GM18909 (cell line): ENCODE results near the gene CCDC78.

Experiments used
- ATAC-seq: cut with Tn5 transposase; IDR thresholded peaks from one replicate; pipeline ENCODE4 v1.9.1; 2021; ENCODE audit warnings: mild to moderate bottlenecking; ENCODE audit not compliant: unreplicated experiment, poor library complexity

Gene CCDC78

DNA sequence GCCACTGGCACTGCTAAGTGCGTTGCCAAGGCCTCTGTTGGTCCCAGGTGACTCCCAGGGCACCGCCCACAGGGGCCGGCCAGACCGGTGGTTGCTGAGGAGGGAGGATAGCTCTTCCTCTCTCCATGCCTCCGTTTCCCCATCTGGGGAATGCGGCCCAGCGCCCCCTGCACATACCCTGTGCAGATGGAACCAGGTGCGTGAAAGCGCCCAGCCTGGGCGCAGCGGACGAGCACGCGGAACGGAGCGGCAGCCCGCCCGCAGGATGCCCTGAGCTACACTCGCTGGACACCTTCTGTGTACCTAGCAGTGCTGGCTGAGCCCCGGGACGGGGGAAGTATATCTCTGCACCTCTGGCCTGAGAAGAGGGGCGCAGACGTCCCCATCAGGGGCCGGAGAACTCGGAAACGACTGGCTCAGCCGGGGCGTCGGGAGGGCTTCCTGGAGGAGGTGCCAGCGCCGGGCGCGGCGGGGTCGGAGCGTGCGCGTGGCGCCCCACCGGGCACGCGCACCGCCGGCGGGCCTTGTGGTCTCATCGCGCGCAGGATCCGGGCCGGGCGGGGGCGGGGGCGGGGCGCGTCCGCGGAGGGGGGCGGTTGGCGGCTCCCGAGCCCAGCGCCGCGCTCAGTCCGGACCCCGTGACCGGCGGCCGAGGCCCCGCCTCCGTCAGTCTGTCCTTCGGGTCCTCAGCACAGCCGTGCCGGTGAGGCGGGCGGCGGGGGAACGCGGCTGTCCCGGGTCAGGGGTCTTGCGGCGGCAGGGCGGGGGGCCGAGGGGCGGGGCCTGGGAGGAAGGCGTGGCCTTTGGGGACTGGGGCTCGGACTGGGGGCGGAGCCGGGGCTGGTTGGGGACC lies at the start of gene CCDC78, which contains the start of gene HAGHL:
Gene CCDC78, minus strand, starts transcription at position 6 of the 853 bp plus-strand sequence. CDS start 76 bp downstream, outside the sequence.
Gene HAGHL, plus strand, starts transcription at position 669 of the 853 bp plus-strand sequence. CDS start 404 bp downstream, outside the sequence.
- no peak for ATAC-seq

DNA sequence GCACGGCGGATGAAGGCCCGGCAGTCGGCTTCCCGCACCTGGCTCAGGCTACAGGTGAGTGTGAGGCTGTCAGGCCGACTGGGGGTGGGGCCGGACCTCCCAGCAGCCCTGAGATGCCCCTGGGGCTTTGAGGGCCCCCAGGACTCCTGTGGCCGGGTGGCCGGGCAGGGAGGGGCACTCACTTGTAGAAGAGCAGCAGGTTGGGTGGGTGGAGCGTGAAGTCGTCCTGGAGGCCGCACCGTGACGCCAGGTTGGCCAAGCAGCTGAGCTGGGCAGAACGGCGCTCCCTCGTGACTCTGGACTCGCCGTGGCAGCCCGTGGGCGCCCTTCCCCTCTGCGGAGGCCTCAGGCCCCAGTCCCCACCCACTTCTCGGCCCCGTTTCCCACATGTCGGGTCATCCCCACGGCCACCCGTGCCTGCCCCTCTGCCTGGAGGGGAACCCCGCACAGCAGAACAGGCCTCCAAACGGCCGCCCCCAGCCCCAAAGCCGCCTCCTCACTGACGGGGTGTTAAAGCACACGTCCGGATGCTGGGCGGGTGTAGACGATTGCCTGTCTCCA lies 49.1 kb upstream of the CCDC78 start:
- no peak for ATAC-seq

DNA sequence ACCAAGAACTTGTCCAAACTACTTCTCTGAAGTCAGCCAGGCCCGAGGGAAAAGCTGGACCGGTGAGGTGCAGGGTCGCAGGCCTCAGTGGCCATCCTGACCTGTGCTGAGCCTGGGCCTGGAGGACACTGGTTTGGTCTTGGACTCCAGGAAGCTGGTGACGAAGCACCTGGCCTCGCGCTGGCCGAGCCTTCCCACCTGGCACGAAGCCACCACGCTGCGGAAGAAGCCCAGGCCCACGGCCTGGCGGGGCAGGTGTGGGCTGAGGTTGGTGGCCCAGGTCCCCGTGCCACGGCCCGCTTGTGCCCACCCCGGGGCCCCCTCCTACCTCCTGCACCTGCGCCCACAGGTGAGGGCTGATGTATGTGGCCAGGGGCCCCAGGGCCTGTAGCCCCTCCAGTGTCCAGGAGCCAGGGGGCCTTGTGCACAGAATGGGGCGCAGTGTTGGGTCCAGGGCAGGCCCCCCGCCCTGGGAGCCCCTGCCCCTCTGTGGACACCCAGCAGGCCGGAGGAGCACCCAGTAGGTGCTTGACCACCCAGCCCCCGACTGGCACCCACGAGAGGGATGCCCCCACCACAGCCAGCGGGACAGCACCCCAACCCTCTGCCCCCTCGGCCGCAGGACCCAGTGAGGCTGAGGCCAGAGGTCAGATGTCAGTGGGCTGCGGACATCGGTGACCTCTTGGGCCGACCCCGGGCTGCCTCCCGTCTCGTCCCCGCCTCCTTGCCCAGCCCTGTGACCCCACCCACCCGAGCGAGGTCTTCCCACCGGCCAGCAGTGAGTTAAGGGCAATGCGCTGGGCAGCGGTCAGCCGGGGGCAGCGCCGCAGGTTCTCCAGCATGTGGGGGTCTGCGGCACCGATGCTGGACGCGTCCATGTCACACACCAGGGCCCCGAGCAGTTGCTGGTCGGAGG lies 48.1 kb upstream of the CCDC78 start:
- no peak for ATAC-seq

DNA sequence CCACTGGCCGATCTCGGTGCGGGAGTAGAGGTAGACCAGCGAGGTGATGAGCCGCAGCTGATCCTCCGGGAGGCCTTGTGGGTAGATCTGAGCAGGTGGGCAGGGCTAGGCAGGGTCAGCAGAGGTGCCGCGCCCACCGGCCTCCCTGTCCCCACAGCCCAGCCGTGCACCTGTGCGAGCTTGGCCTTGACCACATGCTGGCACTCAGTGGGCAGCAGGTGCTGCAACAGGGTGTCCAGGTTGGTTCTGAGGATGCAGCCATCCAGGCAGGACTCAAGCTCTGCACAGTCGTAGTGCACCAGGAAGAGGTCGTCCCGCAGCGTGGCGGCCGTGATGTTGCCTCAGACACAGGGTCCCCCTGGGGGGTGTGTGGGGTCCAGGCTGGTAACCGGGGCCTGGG lies 46.7 kb upstream of the CCDC78 start:
- ATAC-seq = no peak

DNA sequence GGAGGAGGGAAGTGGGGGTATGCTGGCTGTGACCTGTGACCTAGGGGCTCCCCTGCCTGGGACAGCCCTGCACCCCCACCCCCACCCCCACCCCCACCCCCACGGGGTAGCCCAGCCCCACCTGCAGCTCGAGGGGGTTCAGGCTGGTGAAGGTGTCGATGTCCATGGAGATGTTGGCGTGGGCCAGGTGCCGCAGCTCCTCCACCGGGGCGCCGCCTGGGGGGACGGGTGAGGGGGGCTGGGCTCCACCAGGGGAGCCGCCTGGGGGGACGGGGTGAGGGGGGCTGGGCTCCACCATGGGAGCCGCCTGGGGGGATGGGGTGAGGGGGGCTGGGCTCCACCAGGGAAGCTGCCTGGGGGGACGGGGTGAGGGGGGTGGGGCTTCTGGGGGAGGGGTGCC lies 44.2 kb upstream of the CCDC78 start:
- ATAC-seq = no peak

DNA sequence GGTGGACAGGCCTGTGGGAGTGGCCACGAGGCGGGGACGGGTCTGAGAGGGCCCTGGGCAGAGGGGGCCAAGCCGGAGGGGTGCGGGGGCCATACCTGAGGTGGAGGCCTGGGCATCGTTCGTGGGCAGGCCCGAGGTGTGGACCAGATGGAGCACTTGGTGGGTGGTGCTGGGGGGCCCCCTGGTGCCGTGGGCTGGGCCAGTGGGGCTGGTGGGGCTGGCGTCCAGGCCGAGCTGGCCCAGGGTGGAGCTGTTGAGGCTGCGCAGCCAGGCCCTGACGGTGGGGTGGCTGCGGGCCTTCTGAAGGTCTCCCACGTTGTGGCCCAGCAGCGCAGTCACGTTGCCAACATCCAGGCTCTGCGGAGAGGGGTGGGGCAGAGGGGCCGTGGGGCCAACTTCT lies 43.7 kb upstream of the CCDC78 start:
- ATAC-seq = no peak

DNA sequence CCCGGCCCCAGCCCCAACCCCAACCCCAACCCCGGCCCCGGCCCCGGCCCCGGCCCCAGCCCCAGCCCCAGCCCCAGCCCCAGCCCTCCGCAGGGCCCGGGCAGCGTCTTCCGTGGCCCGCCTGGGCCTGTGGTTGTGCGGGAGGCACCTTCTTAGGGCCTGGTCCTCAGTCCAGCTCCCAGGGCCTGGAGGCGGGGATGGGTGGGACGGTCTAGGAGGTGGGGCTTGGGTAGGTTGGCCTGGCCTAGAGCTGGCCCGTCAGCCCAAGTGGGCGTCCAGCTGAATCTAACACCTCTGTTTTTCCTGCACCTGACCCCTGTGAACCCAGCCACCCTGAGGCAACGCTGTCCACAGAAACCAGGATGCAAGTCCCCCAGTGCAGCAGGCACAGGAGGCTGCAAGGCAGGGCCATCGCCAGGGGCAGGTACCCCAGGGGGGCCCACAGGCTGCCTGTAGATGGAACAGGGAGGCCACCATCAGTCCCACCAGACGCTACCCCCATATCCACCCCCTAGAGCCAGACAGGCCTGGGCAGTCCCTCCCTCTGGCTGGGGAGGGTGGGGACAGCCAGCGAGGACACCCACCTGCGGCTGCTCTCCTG lies 43.0 kb upstream of the CCDC78 start:
- ATAC-seq = no peak

DNA sequence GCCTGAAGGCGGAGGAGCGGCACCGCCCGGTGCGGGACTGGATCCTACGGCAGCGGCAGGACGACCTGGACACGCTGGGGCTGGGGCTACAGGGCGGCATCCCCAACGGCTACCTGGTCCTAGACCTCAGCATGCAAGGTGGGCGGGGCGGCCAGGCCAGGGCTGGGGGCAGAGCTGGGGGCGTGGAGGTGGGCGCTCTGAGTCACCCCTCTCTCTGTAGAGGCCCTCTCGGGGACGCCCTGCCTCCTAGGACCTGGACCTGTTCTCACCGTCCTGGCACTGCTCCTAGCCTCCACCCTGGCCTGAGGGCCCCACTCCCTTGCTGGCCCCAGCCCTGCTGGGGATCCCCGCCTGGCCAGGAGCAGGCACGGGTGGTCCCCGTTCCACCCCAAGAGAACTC lies 42.2 kb upstream of the CCDC78 start:
- ATAC-seq = no peak

DNA sequence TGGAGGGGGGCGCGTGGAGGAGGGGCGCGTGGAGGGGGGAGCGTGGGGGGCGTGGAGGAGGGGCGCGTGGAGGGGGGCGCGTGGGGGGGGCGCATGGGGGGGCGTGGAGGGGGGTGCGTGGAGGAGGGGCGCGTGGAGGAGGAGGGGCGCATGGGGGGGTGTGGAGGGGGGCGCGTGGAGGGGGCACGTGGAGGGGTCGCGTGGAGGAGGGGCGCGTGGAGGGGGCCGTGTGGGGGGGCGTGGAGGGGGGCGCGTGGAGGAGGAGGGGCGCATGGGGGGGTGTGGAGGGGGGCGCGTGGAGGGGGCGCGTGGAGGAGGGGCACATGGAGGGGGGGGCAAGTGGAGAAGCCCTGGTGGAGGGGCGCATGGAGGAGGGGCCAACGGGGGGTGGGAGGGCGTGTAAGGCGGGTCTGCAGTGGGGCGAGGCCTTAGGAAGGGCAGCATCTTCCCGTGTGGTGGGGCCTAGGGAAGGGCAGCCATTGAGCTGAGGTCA lies 41.5 kb upstream of the CCDC78 start:
- ATAC-seq = no peak

DNA sequence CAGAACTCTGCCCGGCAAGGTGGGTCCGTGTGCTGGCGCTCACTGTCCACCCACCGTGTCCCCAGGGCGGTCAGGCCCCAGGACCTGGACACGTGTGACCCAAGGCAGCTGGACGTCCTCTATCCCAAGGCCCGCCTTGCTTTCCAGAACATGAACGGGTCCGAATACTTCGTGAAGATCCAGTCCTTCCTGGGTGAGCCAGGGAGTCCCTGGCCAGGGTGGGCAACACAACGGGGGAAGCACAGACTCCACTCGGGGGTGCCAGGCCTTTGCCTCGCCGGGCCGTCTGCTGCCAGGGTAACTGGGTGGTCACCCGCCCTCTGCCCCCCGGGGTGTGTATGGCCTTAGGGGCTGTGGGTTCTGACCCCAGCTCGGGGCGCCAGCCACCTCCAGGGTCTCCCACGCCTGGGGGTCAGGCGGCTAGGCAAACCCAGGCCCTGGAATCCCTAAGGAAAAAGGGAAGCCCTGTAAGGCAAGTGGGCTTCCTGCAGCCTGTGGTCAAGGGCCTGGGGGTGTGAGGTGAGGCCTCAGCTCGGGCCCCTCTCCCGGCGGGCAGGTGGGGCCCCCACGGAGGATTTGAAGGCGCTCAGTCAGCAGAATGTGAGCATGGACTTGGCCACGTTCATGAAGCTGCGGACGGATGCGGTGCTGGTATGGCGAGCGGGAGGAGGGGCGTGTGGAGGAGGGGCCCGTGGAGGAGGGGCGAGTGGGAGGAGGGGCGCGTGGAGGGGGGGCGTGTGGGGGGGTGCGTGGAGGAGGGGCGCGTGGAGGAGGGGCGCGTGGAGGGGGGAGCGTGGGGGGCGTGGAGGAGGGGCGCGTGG lies 40.8 kb upstream of the CCDC78 start:
- no peak for ATAC-seq

DNA sequence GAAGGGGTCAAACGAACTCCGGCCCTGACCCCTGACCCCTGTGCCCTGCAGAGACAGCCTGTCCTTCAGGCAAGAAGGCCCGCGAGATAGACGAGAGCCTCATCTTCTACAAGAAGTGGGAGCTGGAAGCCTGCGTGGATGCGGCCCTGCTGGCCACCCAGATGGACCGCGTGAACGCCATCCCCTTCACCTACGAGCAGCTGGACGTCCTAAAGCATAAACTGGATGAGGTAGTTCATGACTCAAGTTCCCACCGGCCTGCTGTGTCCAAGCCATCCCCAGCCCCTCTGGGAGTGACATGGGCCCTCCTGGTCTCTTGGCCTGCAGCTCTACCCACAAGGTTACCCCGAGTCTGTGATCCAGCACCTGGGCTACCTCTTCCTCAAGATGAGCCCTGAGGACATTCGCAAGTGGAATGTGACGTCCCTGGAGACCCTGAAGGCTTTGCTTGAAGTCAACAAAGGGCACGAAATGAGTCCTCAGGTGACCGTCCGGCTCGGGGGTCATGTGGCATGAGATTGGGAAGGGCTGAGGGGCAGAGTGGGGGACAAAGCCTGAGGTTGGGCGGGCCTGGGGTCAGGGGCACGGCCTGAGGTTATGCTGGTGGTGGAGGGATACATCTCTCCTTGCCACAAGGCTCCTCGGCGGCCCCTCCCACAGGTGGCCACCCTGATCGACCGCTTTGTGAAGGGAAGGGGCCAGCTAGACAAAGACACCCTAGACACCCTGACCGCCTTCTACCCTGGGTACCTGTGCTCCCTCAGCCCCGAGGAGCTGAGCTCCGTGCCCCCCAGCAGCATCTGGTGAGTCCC lies 40.0 kb upstream of the CCDC78 start:
- ATAC-seq = no peak

DNA sequence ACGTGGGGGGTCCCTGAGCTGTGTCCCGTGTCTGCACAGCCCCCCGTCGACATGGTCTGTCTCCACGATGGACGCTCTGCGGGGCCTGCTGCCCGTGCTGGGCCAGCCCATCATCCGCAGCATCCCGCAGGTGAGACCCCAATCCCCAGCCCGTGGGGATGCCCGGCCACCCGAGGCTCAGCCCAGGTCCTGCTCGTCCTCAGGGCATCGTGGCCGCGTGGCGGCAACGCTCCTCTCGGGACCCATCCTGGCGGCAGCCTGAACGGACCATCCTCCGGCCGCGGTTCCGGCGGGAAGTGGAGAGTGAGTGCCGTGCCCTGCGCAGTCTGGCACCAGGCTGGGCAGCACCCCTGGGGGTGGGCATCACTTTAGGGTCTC lies 39.2 kb upstream of the CCDC78 start:
- no peak for ATAC-seq

DNA sequence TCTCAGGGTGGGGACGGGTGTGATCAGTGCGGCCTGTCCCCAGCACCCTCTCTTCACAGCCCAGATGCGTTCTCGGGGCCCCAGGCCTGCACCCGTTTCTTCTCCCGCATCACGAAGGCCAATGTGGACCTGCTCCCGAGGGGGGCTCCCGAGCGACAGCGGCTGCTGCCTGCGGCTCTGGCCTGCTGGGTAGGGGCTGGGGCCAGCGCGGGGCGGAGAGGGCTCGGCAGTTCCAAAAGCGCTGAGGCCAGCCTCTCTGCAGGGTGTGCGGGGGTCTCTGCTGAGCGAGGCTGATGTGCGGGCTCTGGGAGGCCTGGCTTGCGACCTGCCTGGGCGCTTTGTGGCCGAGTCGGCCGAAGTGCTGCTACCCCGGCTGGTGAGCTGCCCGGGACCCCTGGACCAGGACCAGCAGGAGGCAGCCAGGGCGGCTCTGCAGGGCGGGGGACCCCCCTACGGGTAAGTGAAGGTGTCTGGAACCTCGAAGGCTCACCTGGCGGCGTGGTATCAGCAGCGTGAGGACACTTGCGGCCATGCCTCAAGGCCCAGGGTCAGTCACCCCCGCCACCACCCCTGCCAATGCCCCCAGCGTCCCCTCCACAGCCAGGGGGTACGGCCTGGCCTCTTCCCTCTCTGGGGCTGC lies 38.7 kb upstream of the CCDC78 start:
- no peak for ATAC-seq

DNA sequence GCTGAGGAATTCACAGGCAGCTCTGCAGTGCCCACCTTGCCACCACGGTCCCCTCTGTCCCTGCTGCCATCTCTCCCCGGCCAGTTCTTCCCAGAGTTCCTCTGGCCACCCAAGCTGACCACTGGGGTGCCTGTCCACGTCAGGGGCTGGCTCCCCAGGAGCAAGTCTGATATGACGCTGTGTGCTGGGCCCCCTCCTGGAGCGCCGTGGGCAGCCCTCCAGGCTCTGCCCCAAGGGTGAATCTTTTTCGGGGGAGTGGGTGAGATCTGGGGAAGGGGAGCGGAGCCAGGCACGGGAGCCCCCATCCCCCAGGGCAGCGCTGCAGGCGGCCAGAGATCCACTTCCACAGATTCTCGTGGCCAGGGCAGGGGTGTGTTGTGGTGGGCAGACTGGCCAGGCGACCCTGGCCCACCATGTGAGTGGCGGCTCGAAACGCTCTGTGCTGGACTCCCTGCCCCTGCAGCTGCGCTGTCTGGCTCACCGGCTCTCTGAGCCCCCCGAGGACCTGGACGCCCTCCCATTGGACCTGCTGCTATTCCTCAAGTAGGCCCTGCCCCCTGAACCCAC lies 38.0 kb upstream of the CCDC78 start:
- ATAC-seq = no peak

DNA sequence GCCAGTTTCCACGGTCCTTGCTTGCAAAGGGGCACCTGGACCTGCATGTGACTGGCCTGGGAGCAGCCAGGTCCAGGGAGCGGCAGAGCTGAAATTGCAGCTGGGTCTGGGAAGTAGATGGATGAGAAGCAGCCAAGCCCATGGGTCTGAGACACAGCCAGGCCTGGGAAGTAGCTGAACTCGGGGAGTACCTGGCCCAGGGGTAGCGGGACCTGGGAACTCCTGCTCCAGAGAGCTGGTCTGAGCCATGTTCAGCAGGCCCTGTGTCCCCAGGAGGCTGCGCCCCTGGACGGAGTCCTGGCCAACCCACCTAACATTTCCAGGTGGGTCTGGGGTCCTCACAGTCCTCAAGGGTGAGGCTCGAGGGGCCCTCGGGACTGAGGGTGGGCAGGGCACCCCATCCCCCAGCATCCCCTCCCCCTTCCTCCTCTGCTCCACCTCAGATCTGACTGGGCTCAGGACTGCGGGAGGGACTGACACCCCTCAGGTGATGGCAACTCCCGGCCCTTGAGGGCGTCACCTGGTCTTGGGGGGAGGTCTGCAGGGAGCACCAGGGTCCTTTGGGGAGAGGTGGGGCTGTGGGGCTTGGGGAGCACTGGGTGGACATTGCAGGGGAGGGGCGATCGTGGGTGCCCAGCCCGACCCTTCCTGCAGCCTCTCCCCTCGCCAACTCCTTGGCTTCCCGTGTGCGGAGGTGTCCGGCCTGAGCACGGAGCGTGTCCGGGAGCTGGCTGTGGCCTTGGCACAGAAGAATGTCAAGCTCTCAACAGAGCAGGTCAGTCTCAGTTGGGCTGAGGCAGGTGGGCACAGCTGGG lies 37.3 kb upstream of the CCDC78 start:
- ATAC-seq = no peak

DNA sequence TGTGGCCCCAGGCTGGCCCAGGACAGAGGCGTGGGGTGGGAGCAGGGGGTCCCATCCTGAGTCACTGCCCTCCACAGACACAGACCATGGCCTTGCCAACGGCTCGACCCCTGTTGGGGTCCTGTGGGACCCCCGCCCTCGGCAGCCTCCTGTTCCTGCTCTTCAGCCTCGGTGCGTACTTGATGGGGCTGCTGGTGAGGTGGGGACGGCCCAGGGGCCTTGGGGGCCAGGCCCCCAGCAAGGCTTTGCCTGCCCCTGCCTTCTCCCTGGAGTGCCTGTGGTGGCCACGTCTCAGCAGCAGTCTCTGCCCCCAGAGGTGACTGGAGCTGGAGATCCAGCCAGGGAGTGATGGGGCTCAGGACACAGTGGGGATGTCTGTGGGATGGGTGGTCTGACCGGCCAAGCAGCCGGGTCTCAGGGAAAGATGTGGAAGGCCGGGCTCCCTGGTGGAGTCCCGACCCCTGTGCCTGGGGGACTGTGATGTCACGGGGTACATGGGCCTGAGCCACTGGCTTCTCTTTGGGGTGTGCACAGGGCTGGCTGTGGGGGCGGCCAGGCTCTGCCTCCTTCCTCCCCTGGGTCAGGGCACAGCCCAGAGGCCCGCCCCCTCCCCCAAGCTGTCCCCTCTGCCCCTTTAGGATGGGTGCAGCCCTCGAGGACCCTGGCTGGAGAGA lies 36.5 kb upstream of the CCDC78 start:
- ATAC-seq = no peak
